Measurements from ENCODE around the gene TUBA1C. TPM values are rescaled to one million over a fixed set of nuclear protein-coding genes. Genes with fewer than 3 reads are reported as not detected.

The TUBA1C gene
- total RNA-seq, 2 donors from 2014 or later, result 81.9 to 85.6 TPM

DNA sequence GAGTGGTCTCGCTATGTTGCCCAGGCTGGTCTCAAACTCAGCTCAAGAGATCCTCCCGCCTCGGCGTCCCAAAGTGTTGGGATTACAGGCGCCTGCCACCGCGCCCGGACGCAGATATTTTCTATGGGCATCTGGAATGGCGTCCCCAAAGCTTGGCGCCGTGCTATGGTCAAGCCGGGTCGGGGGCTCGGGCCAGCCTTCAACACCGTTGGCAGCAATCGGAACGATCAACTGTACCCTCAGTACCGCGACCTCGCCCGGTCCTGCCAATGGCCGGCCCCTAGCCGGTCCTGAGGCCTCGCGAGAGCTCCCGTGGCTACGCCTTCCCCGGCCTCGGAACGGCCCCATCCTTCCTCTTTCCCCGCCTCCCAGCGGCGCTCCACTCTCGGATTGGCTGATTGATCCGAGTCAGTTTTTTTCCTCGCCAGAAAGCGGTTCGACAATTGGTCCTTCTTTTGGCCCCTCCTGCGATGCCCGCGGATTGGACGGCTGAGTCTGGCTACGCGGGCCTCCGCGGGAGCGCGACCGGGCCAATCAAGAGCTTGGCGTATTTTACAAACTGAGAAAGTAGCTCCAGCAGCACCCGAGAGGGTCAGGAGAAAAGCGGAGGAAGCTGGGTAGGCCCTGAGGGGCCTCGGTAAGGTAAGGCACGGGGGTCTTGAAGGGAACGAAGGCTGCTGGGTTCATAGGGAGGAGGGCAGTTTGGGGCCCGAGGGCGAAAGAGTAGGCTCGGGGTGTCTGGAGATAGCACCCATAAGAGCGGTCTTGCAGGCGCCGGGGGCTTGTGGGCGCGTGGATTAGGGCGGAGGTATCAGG lies 58.0 kb downstream of the TUBA1C start, which contains the start of gene TROAP:
Gene TROAP, plus strand, starts transcription at position 548 of the 816 bp plus-strand sequence. CDS start 354 bp downstream, outside the sequence.
- peak within 1 kb of the TSS; percentile 36 to 48 for H3K27ac ChIP-seq
- no peaks in the 10 kb centered on the region for H3K4me1 ChIP-seq (replicated peaks)
- H3K27me3 ChIP-seq (replicated peaks; ENCODE audit: insufficient read depth), result no peaks in the 10 kb centered on the region
- DNase-seq (ENCODE audit: low spot score), result peak; percentile 97
- H3K4me3 ChIP-seq, result peak within 1 kb of the TSS; percentile 44 to 46
- WGBS, result under 1% methylated on average over 65 of the region's 65 CpGs
- intact Hi-C loops (cut with DNase I), result no loop called here
- peak; percentile 97 for TF ChIP-seq POLR2AphosphoS5 (IDR thresholded peaks at IDR 0.05)
- TF ChIP-seq POLR2A (IDR thresholded peaks at IDR 0.05), result peak; percentile 51
- TF ChIP-seq, protein P1, sequence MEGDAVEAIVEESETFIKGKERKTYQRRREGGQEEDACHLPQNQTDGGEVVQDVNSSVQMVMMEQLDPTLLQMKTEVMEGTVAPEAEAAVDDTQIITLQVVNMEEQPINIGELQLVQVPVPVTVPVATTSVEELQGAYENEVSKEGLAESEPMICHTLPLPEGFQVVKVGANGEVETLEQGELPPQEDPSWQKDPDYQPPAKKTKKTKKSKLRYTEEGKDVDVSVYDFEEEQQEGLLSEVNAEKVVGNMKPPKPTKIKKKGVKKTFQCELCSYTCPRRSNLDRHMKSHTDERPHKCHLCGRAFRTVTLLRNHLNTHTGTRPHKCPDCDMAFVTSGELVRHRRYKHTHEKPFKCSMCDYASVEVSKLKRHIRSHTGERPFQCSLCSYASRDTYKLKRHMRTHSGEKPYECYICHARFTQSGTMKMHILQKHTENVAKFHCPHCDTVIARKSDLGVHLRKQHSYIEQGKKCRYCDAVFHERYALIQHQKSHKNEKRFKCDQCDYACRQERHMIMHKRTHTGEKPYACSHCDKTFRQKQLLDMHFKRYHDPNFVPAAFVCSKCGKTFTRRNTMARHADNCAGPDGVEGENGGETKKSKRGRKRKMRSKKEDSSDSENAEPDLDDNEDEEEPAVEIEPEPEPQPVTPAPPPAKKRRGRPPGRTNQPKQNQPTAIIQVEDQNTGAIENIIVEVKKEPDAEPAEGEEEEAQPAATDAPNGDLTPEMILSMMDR (IDR thresholded peaks at IDR 0.05), result peak in 2 of 4 experiments; percentile 6 to 27
- no peaks in the 10 kb centered on the region for H3K9me3 ChIP-seq
- no peaks in the 10 kb centered on the region for H3K36me3 ChIP-seq

GRCh38 chr12:49323524-49324097 lies 58.7 kb downstream of the TUBA1C start:
- peak overlapping the region; percentile 44 to 46 for H3K4me3 ChIP-seq
- H3K27ac ChIP-seq, result no peak overlapping the region
- no peaks in the 10 kb centered on the region for H3K9me3 ChIP-seq
- TF ChIP-seq POLR2AphosphoS5 (IDR thresholded peaks at IDR 0.05) (no peak), POLR2A (IDR thresholded peaks at IDR 0.05) (no peak)
- TF ChIP-seq, protein P1 (IDR thresholded peaks at IDR 0.05), result no peak
- no peak for DNase-seq (ENCODE audit: low spot score)
- no peaks in the 10 kb centered on the region for H3K27me3 ChIP-seq (replicated peaks; ENCODE audit: insufficient read depth)
- no peaks in the 10 kb centered on the region for H3K4me1 ChIP-seq (replicated peaks)
- intact Hi-C loops (cut with DNase I), result no loop called here
- H3K36me3 ChIP-seq, result no peaks in the 10 kb centered on the region
- 9% methylated on average over 19 of the region's 19 CpGs for WGBS

Other genes starting within 250 kb of the TUBA1C start
- 10 to 100 TPM; 53.9 to 55.4 TPM for gene PRKAG1, start 246.3 kb upstream of the TUBA1C start, total RNA-seq
- 10 to 100 TPM; 82.7 to 99.7 TPM for gene KMT2D, start 204.3 kb upstream of the TUBA1C start, total RNA-seq
- gene RHEBL1, start 195.1 kb upstream of the TUBA1C start, total RNA-seq, result 1 to 10 TPM; 1.1 to 2.3 TPM
- 100 to 1,000 TPM in 1 of 2 donors, under 1 TPM in 1; 0.18 to 114 TPM for gene DHH, start 170.3 kb upstream of the TUBA1C start, total RNA-seq
- gene LMBR1L, start 154.2 kb upstream of the TUBA1C start, total RNA-seq, result 100 to 1,000 TPM in 1 of 2 donors, 10 to 100 TPM in 1; 25.2 to 143 TPM
- gene TUBA1B, start 133.7 kb upstream of the TUBA1C start, total RNA-seq, result 100 to 1,000 TPM; 292 to 922 TPM
- gene TUBA1A, start 76.0 kb upstream of the TUBA1C start, total RNA-seq, result 100 to 1,000 TPM in 1 of 2 donors, 10 to 100 TPM in 1; 81.6 to 253 TPM
- gene PRPH, start 30.1 kb downstream of the TUBA1C start, total RNA-seq, result 10 to 100 TPM in 1 of 2 donors, 1 to 10 TPM in 1; 1.4 to 11.4 TPM
- 1 to 10 TPM in 1 of 2 donors, under 1 TPM in 1; 0.46 to 5.2 TPM for gene TROAP, start 58.2 kb downstream of the TUBA1C start, total RNA-seq
- 1 to 10 TPM in 1 of 2 donors, not detected in 1; 1.3 TPM for gene C1QL4, start 72.1 kb downstream of the TUBA1C start, total RNA-seq
- 1 to 10 TPM in 1 of 2 donors, under 1 TPM in 1; 0.23 to 4.3 TPM for gene DNAJC22, start 81.8 kb downstream of the TUBA1C start, total RNA-seq
- gene SPATS2, start 102.4 kb downstream of the TUBA1C start, total RNA-seq, result 10 to 100 TPM; 30.1 to 34.2 TPM